WTC11 (cell line): ENCODE data around the gene EFHD2. TPM values are rescaled to one million over a fixed set of nuclear protein-coding genes. Genes with fewer than 3 reads are reported as not detected.
"Not testable (repeated sequence)": the region's sequence is repeated elsewhere in the genome, so short reads cannot be mapped to it uniquely, and the experiment has no call there.

Experiments
- ATAC-seq: fragments of 200-7000 bp; cut with Tn5 transposase; 2 replicates; pipeline ENCODE4 v1.10.0; 2021; ENCODE audit warnings: mild to moderate bottlenecking, moderate library complexity
- CTCF ChIA-PET: fragments of 300-600 bp; sonication (Branson Sonifier 250); formaldehyde crosslinking; loops from one replicate; lab custom pipeline; 2021; ENCODE audit warnings: antibody characterized with exemption; lab: Charles Lee
- POLR2A ChIA-PET: fragments of 350-600 bp; sonication (Branson Sonifier 250); formaldehyde crosslinking; loops from one replicate; lab custom pipeline; 2021; ENCODE audit warnings: antibody characterized with exemption; lab: Charles Lee
- DNase-seq: peaks from one replicate; pipeline ENCODE4 v3.0.0; 2021; ENCODE audit warnings: low spot score
- H3K27ac Mint-ChIP-seq: 2 replicates; pipeline ENCODE4 v1.8.0; 2021; ENCODE audit warnings: mixed read lengths
- H3K27me3 Mint-ChIP-seq: 2 replicates; pipeline ENCODE4 v1.8.0; 2021; ENCODE audit warnings: low read depth, mild to moderate bottlenecking, moderate library complexity, mixed read lengths
- H3K36me3 Mint-ChIP-seq: 2 replicates; pipeline ENCODE4 v1.8.0; 2021; ENCODE audit warnings: mixed read lengths
- H3K4me1 Mint-ChIP-seq: 2 replicates; pipeline ENCODE4 v1.8.0; 2022; ENCODE audit warnings: mixed read lengths
- H3K4me3 Mint-ChIP-seq: 2 replicates; pipeline ENCODE4 v1.8.0; 2021; ENCODE audit warnings: mild to moderate bottlenecking, moderate library complexity, mixed read lengths
- H3K9me3 Mint-ChIP-seq: 2 replicates; pipeline ENCODE4 v1.8.0; 2021; ENCODE audit warnings: mixed read lengths
- ELF4 ChIP-seq: sonication (generic); formaldehyde crosslinking; IDR thresholded peaks from 2 replicates; pipeline ENCODE4 v1.8.1; 2022; ENCODE audit warnings: low read depth, mild to moderate bottlenecking, moderate library complexity, missing genetic modification reagents
- JUN ChIP-seq: sonication (generic); formaldehyde crosslinking; IDR thresholded peaks from 2 replicates; pipeline ENCODE4 v1.8.0; 2023; ENCODE audit warnings: mild to moderate bottlenecking, missing genetic modification reagents
- MYBL2 ChIP-seq: sonication (generic); formaldehyde crosslinking; IDR thresholded peaks from 2 replicates; pipeline ENCODE4 v1.8.1; 2023; ENCODE audit warnings: mild to moderate bottlenecking, moderate library complexity, missing genetic modification reagents
- SMAD3 ChIP-seq: sonication (generic); formaldehyde crosslinking; IDR thresholded peaks from 2 replicates; pipeline ENCODE4 v1.8.0; 2022; ENCODE audit warnings: missing genetic modification reagents, mild to moderate bottlenecking, borderline replicate concordance
- TCF7 ChIP-seq: sonication (generic); formaldehyde crosslinking; IDR thresholded peaks from 2 replicates; pipeline ENCODE4 v1.8.0; 2022; ENCODE audit warnings: mild to moderate bottlenecking, low read depth, missing genetic modification reagents, moderate library complexity
- ZNF121 ChIP-seq: sonication (generic); formaldehyde crosslinking; IDR thresholded peaks from 2 replicates; pipeline ENCODE4 v1.8.0; 2023; ENCODE audit warnings: missing genetic modification reagents
- ZNF423 ChIP-seq: fragments of 250-450 bp; sonication (Bioruptor Pico); IDR thresholded peaks from 2 replicates; pipeline ENCODE4 v2.1.2; 2022; ENCODE audit warnings: mild to moderate bottlenecking, moderate library complexity
- total RNA-seq: library from RNA; stranded (reverse); gene quantifications from 3 replicates; pipeline ENCODE4 v1.2.3, GENCODE V29; 2021
- TF ChIP-seq, protein P1 (sequence below): sonication (generic); formaldehyde crosslinking; IDR thresholded peaks from 2 replicates; pipeline ENCODE4 v1.8.1; 2023; ENCODE audit warnings: mild to moderate bottlenecking, moderate library complexity, missing genetic modification reagents
- TF ChIP-seq, protein P2 (sequence below): fragments of 250-450 bp; sonication (Bioruptor Pico); IDR thresholded peaks from 2 replicates; pipeline ENCODE4 v1.9.0; 2021; ENCODE audit warnings: mild to moderate bottlenecking
- TF ChIP-seq, protein P3 (sequence below): sonication (generic); formaldehyde crosslinking; conservative IDR thresholded peaks from 2 replicates; pipeline ENCODE4 v1.8.1; 2023; ENCODE audit warnings: mild to moderate bottlenecking, low read depth, missing genetic modification reagents, moderate library complexity

EFHD2 gene
- total RNA-seq, 1 experiment from 2014 or later: 23.8 TPM

DNA sequence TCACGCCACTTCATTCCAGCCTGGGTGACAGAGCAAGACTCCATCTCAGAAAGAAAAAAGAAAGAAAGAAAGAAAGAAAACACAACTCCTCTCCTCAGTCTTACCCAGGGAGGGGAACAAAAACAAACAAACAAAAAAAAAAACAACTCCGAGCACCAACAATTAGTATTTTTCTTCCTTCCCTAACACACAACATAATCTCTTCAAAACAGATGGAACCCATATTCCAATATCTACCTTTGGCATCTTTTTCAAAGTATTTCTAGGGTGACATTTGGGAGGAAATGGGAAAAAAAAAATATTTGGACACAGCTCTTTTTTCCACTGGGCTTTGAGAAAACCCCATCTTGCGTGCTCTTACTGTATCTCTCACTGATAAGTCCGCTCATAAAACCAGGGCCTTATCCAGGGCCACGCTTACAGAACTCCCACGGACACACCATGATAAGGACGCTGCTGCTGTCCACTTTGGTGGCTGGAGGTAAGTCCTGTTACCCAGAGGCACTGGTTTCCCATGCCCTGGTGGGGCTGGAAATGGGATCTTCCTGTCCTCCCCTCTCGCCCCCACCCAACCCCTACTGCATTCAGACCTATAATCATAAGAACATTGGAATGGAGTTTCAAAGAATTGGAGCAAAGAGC is 46.7 kb downstream of the EFHD2 start, which contains the start of gene CELA2A:
CELA2A (plus strand) TSS at position 420 of the 642 bp plus-strand sequence; CDS start at position 442, 22 bp downstream.
- ATAC-seq (no peak), DNase-seq (no peak)
- Mint-ChIP-seq H3K9me3 (peaks cover 8% of the 10 kb centered on the region; the same call in 1 of the 2 replicates), H3K4me1 (no peaks in the 10 kb centered on the region), H3K36me3 (no peaks in the 10 kb centered on the region), H3K4me3 (no peak within 1 kb of the TSS), H3K27me3 (no peaks in the 10 kb centered on the region), H3K27ac (no peak within 1 kb of the TSS)
- ChIA-PET CTCF (no interaction called here), POLR2A (no interaction called here)
- TF ChIP-seq, protein P1, sequence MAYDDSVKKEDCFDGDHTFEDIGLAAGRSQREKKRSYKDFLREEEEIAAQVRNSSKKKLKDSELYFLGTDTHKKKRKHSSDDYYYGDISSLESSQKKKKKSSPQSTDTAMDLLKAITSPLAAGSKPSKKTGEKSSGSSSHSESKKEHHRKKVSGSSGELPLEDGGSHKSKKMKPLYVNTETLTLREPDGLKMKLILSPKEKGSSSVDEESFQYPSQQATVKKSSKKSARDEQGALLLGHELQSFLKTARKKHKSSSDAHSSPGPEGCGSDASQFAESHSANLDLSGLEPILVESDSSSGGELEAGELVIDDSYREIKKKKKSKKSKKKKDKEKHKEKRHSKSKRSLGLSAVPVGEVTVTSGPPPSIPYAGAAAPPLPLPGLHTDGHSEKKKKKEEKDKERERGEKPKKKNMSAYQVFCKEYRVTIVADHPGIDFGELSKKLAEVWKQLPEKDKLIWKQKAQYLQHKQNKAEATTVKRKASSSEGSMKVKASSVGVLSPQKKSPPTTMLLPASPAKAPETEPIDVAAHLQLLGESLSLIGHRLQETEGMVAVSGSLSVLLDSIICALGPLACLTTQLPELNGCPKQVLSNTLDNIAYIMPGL (CRISPR knock-in tag): no peak
- no peak for TF ChIP-seq ELF4 (CRISPR knock-in tag)
- TF ChIP-seq ZNF121 (CRISPR knock-in tag): no peak
- no peak for TF ChIP-seq TCF7
- TF ChIP-seq SMAD3: no peak
- no peak for TF ChIP-seq JUN (CRISPR knock-in tag)
- no peak for TF ChIP-seq MYBL2 (CRISPR knock-in tag)
- no peak for TF ChIP-seq ZNF423

DNA sequence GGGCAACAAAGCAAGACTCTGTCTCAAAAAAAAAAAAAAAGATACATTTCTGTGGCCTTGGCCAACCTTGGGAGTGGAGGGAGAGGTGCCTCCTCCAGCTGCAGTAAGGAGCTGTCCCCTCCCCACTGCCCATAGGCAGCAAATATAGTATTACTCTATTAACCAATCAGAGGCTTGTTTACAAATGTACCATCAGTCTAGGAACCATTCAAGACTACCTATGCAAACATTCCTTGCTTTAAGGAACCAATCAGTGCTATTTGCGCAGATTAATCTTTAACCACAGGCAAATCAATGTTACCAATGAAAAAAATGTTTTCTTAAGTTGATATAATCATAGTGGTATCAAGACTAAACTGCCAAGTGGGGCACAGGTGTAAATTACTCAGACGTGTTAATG is 47.9 kb downstream of the EFHD2 start:
- no peaks in the 10 kb centered on the region for H3K36me3 Mint-ChIP-seq
- no peak overlapping the region for H3K27ac Mint-ChIP-seq
- no peak overlapping the region for H3K4me3 Mint-ChIP-seq
- ATAC-seq: no peak
- ChIA-PET POLR2A (no interaction called here), CTCF (no interaction called here)
- no peaks in the 10 kb centered on the region for H3K4me1 Mint-ChIP-seq
- no peaks in the 10 kb centered on the region for H3K9me3 Mint-ChIP-seq
- TF ChIP-seq, protein P2, sequence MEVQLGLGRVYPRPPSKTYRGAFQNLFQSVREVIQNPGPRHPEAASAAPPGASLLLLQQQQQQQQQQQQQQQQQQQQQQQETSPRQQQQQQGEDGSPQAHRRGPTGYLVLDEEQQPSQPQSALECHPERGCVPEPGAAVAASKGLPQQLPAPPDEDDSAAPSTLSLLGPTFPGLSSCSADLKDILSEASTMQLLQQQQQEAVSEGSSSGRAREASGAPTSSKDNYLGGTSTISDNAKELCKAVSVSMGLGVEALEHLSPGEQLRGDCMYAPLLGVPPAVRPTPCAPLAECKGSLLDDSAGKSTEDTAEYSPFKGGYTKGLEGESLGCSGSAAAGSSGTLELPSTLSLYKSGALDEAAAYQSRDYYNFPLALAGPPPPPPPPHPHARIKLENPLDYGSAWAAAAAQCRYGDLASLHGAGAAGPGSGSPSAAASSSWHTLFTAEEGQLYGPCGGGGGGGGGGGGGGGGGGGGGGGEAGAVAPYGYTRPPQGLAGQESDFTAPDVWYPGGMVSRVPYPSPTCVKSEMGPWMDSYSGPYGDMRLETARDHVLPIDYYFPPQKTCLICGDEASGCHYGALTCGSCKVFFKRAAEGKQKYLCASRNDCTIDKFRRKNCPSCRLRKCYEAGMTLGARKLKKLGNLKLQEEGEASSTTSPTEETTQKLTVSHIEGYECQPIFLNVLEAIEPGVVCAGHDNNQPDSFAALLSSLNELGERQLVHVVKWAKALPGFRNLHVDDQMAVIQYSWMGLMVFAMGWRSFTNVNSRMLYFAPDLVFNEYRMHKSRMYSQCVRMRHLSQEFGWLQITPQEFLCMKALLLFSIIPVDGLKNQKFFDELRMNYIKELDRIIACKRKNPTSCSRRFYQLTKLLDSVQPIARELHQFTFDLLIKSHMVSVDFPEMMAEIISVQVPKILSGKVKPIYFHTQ (CRISPR knock-in tag): no peak
- TF ChIP-seq, protein P3, sequence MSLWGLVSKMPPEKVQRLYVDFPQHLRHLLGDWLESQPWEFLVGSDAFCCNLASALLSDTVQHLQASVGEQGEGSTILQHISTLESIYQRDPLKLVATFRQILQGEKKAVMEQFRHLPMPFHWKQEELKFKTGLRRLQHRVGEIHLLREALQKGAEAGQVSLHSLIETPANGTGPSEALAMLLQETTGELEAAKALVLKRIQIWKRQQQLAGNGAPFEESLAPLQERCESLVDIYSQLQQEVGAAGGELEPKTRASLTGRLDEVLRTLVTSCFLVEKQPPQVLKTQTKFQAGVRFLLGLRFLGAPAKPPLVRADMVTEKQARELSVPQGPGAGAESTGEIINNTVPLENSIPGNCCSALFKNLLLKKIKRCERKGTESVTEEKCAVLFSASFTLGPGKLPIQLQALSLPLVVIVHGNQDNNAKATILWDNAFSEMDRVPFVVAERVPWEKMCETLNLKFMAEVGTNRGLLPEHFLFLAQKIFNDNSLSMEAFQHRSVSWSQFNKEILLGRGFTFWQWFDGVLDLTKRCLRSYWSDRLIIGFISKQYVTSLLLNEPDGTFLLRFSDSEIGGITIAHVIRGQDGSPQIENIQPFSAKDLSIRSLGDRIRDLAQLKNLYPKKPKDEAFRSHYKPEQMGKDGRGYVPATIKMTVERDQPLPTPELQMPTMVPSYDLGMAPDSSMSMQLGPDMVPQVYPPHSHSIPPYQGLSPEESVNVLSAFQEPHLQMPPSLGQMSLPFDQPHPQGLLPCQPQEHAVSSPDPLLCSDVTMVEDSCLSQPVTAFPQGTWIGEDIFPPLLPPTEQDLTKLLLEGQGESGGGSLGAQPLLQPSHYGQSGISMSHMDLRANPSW (CRISPR knock-in tag): no peak
- DNase-seq: no peak
- H3K27me3 Mint-ChIP-seq: no peaks in the 10 kb centered on the region

DNA sequence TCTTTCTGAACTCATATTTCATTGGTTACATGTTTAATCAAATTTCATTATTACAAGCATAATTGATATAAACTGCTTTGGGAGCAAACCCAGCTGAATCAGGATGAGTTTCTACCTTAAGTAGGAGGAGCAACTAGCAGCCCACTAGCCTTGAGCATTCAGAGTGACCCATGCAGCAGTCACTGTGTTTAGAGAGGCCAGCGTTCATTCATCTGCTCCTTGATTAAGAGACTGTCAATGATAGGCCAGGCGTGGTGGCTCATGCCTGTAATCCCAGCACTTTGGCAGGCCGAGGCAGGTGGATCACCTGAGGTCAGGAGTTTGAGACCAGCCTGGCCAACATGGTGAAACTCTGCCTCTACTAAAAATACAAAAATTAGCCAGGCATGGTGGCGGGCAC is 48.7 kb downstream of the EFHD2 start:
- H3K4me3 Mint-ChIP-seq, H3K4me1 Mint-ChIP-seq, ATAC-seq, CTCF ChIA-PET, H3K36me3 Mint-ChIP-seq, H3K9me3 Mint-ChIP-seq, POLR2A ChIA-PET, DNase-seq, H3K27me3 Mint-ChIP-seq, H3K27ac Mint-ChIP-seq: not testable (repeated sequence)
